T-helper 17 cell (primary cell): ENCODE results near the gene AMN. TPM values are rescaled to one million over a fixed set of nuclear protein-coding genes. Genes with fewer than 3 reads are reported as not detected.

Experiments used
- ATAC-seq: fragments of 150-1000 bp; cut with Tn5 transposase; 2 replicates; pipeline ENCODE4 v1.10.0; 2021; ENCODE audit warnings: mild to moderate bottlenecking, moderate library complexity
- DNase-seq, 3 donors: peaks; one replicate each; pipeline versions ENCODE4 v3.0.0 to v3.0.0-alpha.2; 2020 to 2021
- H3K9me3 ChIP-seq: one replicate; pipeline ENCODE4 v1.7.0; 2013; ENCODE audit warnings: low read length, mild to moderate bottlenecking; ENCODE audit not compliant: control insufficient read depth, poor library complexity, severe bottlenecking
- H3K27ac Mint-ChIP-seq: one replicate; pipeline ENCODE4 v1.8.0; 2022; ENCODE audit warnings: mild to moderate bottlenecking, moderate library complexity, mixed read lengths
- H3K27me3 Mint-ChIP-seq: one replicate; pipeline ENCODE4 v1.8.0; 2022; ENCODE audit warnings: mixed read lengths
- H3K36me3 Mint-ChIP-seq: one replicate; pipeline ENCODE4 v1.8.0; 2022; ENCODE audit warnings: low read depth, mixed read lengths
- H3K4me1 Mint-ChIP-seq: one replicate; pipeline ENCODE4 v1.8.0; 2022; ENCODE audit warnings: mild to moderate bottlenecking, mixed read lengths
- H3K4me3 Mint-ChIP-seq: one replicate; pipeline ENCODE4 v1.8.0; 2022; ENCODE audit warnings: mild to moderate bottlenecking, moderate library complexity, mixed read lengths
- total RNA-seq, 4 donors: library from RNA in 2 of 4; stranded (reverse) in 2 of 4; gene quantifications; one replicate each; pipeline ENCODE4 v1.2.3 and lab custom pipeline; 2022 to 2026

AMN gene
- total RNA-seq, 2 donors from 2014 or later, result 0.65 to 2.3 TPM

DNA sequence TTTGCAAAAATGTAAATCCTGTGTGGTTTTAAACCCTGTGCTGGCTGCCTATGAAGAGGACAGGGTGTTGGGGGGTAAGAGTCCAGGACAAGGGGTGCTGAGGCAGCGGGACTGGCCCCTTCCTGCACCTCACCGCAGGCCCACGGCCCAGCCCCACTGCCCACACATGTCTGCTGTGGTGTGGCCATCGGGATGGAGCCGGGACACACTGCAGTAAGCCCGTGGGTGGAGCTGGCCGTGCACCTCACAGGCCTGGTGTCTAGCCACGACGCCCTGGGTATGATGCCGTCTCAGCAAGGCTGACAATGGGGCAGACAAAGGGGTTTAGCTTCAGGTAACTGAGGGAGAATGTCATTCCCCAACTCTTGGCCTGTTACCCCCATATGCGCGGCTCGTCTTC, 19.6 kb downstream of the AMN start:
- H3K36me3 Mint-ChIP-seq, result peaks cover 4% of the 10 kb centered on the region
- ATAC-seq, result no peak
- no peaks in the 10 kb centered on the region for H3K9me3 ChIP-seq
- H3K27ac Mint-ChIP-seq, result no peak overlapping the region
- DNase-seq, result no peak
- no peaks in the 10 kb centered on the region for H3K27me3 Mint-ChIP-seq
- no peak overlapping the region for H3K4me3 Mint-ChIP-seq
- H3K4me1 Mint-ChIP-seq, result peaks cover 1% of the 10 kb centered on the region

DNA sequence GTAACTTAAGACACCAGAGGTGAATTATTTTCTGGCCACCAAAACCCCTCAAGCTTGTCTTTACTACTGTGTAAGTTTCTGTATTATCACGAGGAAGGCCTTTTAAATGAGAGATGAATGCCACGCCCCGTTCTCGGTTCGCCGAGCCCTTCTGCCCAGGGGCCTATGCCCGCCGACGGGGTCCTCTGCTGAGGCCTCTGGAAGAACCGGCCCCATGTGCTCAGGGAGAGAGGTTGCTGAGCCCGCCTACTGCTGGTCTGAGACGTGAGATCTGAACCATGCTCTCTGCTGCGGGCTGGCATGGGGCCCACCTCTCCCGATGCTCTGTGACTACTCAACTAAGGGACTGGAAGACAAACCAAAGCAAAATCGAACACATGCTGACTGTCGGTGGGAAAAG, 21.0 kb downstream of the AMN start:
- DNase-seq, result no peak
- H3K4me3 Mint-ChIP-seq, result no peak overlapping the region
- no peak overlapping the region for H3K27ac Mint-ChIP-seq
- no peaks in the 10 kb centered on the region for H3K9me3 ChIP-seq
- H3K36me3 Mint-ChIP-seq, result peaks cover 6% of the 10 kb centered on the region
- H3K27me3 Mint-ChIP-seq, result no peaks in the 10 kb centered on the region
- peaks cover 4% of the 10 kb centered on the region for H3K4me1 Mint-ChIP-seq
- ATAC-seq, result no peak

- no peaks in the 10 kb centered on the region for H3K27me3 Mint-ChIP-seq
- ATAC-seq, result no peak
- no peak overlapping the region for H3K4me3 Mint-ChIP-seq
- no peak overlapping the region for H3K27ac Mint-ChIP-seq
- peaks cover 7% of the 10 kb centered on the region for H3K4me1 Mint-ChIP-seq
- no peak for DNase-seq
- H3K36me3 Mint-ChIP-seq, result peaks cover 6% of the 10 kb centered on the region
- no peaks in the 10 kb centered on the region for H3K9me3 ChIP-seq
These were observed 21.5 kb downstream of the AMN start for GRCh38 chr14:102943979-102944378.

GRCh38 chr14:102944448-102945330, 22.2 kb downstream of the AMN start:
- H3K27ac Mint-ChIP-seq, result no peak overlapping the region
- no peak for ATAC-seq

GRCh38 chr14:102945346-102946130, 23.1 kb downstream of the AMN start:
- H3K4me3 Mint-ChIP-seq, result no peak overlapping the region
- no peak for DNase-seq
- H3K27ac Mint-ChIP-seq, result no peak overlapping the region
- no peaks in the 10 kb centered on the region for H3K27me3 Mint-ChIP-seq
- ATAC-seq, result no peak
- no peaks in the 10 kb centered on the region for H3K9me3 ChIP-seq
- peaks cover 6% of the 10 kb centered on the region for H3K36me3 Mint-ChIP-seq
- H3K4me1 Mint-ChIP-seq, result peaks cover 13% of the 10 kb centered on the region

More at GRCh38 chr14:102944448-102945330, 22.2 kb downstream of the AMN start:
- H3K27me3 Mint-ChIP-seq, result no peaks in the 10 kb centered on the region
- H3K4me1 Mint-ChIP-seq, result peaks cover 13% of the 10 kb centered on the region
- no peaks in the 10 kb centered on the region for H3K9me3 ChIP-seq
- H3K4me3 Mint-ChIP-seq, result no peak overlapping the region
- peaks cover 6% of the 10 kb centered on the region for H3K36me3 Mint-ChIP-seq
- no peak for DNase-seq

DNA sequence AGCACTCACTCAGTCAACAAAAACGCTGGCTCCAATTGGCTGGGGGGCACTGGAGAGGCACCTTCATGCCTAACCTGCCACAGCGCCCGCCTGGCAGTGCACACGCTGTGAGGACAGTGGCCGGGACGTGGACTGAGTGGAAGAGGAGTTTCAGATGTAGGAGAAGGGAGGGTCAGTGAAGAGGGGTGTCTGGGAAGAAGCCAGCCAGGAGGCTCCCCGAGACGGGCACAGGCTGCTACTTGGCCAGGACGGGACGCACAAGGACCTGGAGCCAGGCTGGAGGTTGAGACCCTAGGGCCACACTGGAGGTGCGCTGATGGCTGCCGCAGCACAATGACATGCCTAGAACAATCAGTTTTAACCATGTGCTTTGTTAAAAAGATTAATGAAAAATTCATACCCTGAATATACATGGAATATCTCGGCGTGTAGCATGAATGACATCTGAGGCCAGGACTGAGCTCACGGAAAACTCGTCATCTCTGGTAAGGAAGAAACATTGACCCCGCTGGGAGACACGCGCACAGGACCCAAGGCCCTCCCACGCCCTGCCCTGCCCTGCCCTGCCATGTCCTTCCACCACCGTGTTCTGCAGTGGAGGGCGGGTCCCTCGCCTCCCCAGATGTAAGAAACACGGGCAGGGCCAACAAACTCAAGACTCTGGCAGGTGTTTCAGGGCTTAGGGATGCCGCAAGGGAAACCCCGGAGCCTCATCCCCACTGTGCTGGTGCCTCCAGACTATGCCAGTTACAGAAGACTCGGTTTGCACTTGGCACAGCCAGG, 25.0 kb downstream of the AMN start:
- H3K27me3 Mint-ChIP-seq, result no peaks in the 10 kb centered on the region

DNA sequence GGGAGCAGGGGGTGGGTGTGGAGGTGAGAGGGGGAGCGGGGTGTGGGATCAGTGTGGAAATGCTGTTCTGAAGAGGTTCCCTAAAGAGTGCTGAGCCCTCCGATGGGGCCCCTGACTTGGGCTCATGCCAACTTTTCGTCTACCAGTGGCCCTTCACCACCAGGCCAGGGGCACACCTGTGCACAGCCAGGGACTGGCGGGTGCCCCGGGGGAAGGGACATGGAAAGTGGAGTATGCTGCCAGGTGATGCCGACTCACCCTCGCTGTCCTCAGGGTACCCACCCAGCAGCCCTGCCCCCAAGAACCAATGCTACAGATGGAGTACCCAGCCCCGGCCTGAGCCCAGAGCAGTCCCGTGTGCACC, 26.2 kb downstream of the AMN start:
- H3K27ac Mint-ChIP-seq, result peak overlapping the region; percentile 91
- no peaks in the 10 kb centered on the region for H3K27me3 Mint-ChIP-seq
- H3K9me3 ChIP-seq, result no peaks in the 10 kb centered on the region
- ATAC-seq (no peak), DNase-seq (no peak)
- peak overlapping the region; percentile 59 for H3K4me3 Mint-ChIP-seq
- H3K36me3 Mint-ChIP-seq, result peaks cover 4% of the 10 kb centered on the region
- H3K4me1 Mint-ChIP-seq, result peaks cover 13% of the 10 kb centered on the region

More for the DNA sequence above, 25.0 kb downstream of the AMN start:
- ATAC-seq (no peak), DNase-seq (no peak)
- peaks cover 13% of the 10 kb centered on the region for H3K4me1 Mint-ChIP-seq
- no peaks in the 10 kb centered on the region for H3K9me3 ChIP-seq
- H3K4me3 Mint-ChIP-seq, result no peak overlapping the region
- H3K36me3 Mint-ChIP-seq, result peaks cover 6% of the 10 kb centered on the region
- no peak overlapping the region for H3K27ac Mint-ChIP-seq

DNA sequence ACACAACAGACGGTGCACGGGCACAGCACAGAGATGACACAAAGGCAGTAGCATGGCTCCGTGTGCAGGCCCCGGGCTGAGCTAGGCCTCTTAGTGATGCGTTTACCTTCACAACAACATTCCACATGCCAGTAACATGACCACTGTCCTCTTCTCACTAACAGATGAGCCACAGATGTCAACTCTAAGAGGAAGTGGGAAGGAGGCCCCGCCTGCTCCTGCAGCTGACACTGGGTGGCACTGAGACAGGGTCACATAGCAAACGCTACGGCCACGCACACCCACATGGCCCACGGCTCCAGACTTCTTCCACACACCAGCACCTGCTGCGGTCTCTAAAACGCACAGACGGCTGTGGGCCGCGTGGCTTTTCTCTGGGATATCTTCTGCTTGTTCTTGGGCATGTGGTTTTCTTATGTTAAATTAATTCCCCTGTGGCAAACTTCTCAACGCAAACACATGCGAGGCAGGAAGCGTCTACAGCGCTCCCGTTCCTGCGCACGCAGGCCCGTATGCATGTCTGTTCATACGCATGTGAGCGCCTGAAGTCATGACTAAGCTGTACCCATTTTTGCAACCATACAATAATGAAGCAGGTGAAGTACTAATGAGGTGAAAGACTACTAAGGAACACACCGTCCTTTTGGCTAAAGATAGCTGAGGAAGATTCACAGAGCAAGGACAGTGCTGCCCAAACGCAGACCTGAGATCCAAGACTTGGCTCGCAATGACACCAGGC, 26.8 kb downstream of the AMN start:
- no peaks in the 10 kb centered on the region for H3K27me3 Mint-ChIP-seq
- peaks cover 13% of the 10 kb centered on the region for H3K4me1 Mint-ChIP-seq
- peaks cover 4% of the 10 kb centered on the region for H3K36me3 Mint-ChIP-seq

DNA sequence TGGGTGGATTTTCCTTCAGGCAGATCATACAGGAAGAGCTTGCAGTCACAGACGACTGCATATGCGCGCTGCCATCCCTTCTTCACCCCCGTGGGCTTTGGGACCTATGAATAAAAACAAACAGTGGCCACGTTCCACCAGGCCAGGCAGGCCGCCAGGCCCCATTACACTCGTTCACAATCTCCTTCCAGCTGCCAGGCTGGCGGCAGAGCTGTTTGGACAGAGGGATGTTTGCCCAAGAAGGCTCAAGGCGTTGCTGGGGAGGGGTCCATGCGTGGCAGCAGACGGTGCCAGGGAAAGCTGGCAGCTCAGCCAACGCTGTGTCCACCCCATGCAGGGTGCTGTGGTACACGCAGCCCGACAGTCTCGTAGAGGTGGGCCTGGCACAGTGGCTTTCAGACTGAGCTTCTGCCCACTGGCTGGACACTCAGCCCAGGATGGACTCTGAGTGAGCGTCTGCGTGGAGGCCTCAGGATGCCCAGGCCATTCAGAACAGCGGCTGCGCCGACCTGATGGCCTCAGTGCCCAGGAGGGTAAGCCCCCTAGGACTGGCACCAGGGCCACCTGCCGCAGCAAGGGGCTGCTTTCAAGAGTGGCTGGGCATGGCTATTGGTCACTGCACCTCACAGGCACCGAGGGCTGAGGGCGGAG, 27.5 kb downstream of the AMN start:
- H3K4me1 Mint-ChIP-seq, result peaks cover 13% of the 10 kb centered on the region
- H3K27me3 Mint-ChIP-seq, result no peaks in the 10 kb centered on the region
- ATAC-seq, result no peak
- no peak overlapping the region for H3K4me3 Mint-ChIP-seq
- H3K27ac Mint-ChIP-seq, result peak overlapping the region; percentile 91
- H3K9me3 ChIP-seq, result no peaks in the 10 kb centered on the region
- no peak for DNase-seq
- peaks cover 4% of the 10 kb centered on the region for H3K36me3 Mint-ChIP-seq

More for the DNA sequence above, 26.8 kb downstream of the AMN start:
- DNase-seq (no peak), ATAC-seq (peak; percentile 78)
- Mint-ChIP-seq H3K27ac (peak overlapping the region; percentile 91), H3K4me3 (peak overlapping the region; percentile 59)
- no peaks in the 10 kb centered on the region for H3K9me3 ChIP-seq

- H3K4me1 Mint-ChIP-seq, result peaks cover 13% of the 10 kb centered on the region
- peaks cover 2% of the 10 kb centered on the region for H3K36me3 Mint-ChIP-seq
- no peak overlapping the region for H3K4me3 Mint-ChIP-seq
- H3K9me3 ChIP-seq, result no peaks in the 10 kb centered on the region
- no peaks in the 10 kb centered on the region for H3K27me3 Mint-ChIP-seq
- DNase-seq, result no peak
- ATAC-seq, result no peak
- H3K27ac Mint-ChIP-seq, result no peak overlapping the region
These were observed 28.6 kb downstream of the AMN start for GRCh38 chr14:102951034-102951433.

DNA sequence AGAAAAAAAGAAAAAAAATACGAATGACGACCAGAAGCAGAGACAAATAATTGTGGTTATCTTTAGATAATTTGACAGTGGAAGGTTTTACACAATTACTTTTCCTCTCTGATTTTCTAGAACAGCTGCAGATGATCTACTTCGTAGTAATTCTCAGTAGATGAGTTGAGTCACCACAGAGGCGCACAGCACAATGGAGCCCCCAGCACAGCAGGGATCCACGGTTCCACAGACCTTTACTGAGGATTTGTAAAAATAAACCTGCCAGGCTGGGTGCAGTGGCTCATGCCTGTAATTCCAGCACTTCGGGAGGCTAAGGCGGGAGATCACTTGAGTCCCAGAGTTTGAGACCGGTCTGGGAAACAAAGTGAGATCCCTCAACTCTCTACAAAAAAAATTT, 29.3 kb downstream of the AMN start:
- H3K4me1 Mint-ChIP-seq, result peaks cover 13% of the 10 kb centered on the region
- ATAC-seq, result no peak
- no peak overlapping the region for H3K27ac Mint-ChIP-seq

DNA sequence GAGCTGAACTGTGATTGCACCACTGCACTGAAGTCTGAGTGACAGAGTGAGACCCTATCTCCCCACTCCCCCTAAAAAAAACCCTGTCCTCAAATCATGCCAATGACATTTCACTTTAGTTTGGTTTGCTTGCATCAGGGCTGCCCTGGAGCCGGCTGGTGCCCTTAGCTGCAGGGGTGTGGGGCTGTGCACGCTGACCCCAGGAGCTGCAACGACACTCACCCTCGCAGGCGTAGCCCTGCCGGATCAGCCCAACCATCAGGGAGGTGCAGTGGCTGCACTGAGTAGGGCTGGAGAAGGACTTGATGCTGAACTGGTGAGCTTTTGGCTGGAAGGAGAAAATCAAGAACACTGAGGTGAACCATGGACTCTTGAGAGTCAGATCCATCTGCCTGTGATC, 29.8 kb downstream of the AMN start:
- no peak overlapping the region for H3K27ac Mint-ChIP-seq
- peaks cover 10% of the 10 kb centered on the region for H3K4me1 Mint-ChIP-seq
- no peak overlapping the region for H3K4me3 Mint-ChIP-seq
- no peaks in the 10 kb centered on the region for H3K27me3 Mint-ChIP-seq
- ATAC-seq (no peak), DNase-seq (no peak)
- H3K9me3 ChIP-seq, result no peaks in the 10 kb centered on the region
- H3K36me3 Mint-ChIP-seq, result peaks cover under 1% of the 10 kb centered on the region

More for the DNA sequence above, 29.3 kb downstream of the AMN start:
- H3K9me3 ChIP-seq, result no peaks in the 10 kb centered on the region
- H3K4me3 Mint-ChIP-seq, result no peak overlapping the region
- no peak for DNase-seq
- no peaks in the 10 kb centered on the region for H3K27me3 Mint-ChIP-seq
- peaks cover 2% of the 10 kb centered on the region for H3K36me3 Mint-ChIP-seq
